ENCODE results near the gene TPSB2. TPM values are rescaled to one million over a fixed set of nuclear protein-coding genes. Genes with fewer than 3 reads are reported as not detected.

The TPSB2 gene
- total and polyA plus RNA-seq, 9 of the 15 experiments (the other 6 are each of a cell fraction or from before 2014, with no cell fraction given), result 0.18 TPM; not detected in 8

- TF ChIP-seq REST (IDR thresholded peaks at IDR 0.05; ENCODE audit: borderline replicate concordance) (peak; percentile 99), REST (CRISPR knock-in tag; IDR thresholded peaks at IDR 0.05; ENCODE audit: low read depth) (peak; percentile 98), RNF219 (CRISPR knock-in tag; IDR thresholded peaks at IDR 0.05) (no peak), MXD1 (CRISPR knock-in tag; IDR thresholded peaks at IDR 0.05; ENCODE audit: borderline replicate concordance, poor library complexity, severe bottlenecking) (no peak), LARP7 (IDR thresholded peaks at IDR 0.05) (no peak), HOXB6 (CRISPR knock-in tag; IDR thresholded peaks at IDR 0.05; ENCODE audit: borderline replicate concordance) (no peak), TAF9B (IDR thresholded peaks at IDR 0.05; ENCODE audit: partially characterized antibody) (no peak), RBM39 (optimal IDR thresholded peaks at IDR 0.05; ENCODE audit: low read depth, low read length) (no peak), ZNF780A (CRISPR knock-in tag; IDR thresholded peaks at IDR 0.05) (no peak), ZNF134 (CRISPR knock-in tag; conservative IDR thresholded peaks at IDR 0.05) (no peak), TSC22D4 (tag; IDR thresholded peaks at IDR 0.05) (no peak), MAZ (CRISPR knock-in tag; conservative IDR thresholded peaks at IDR 0.05 in 1 of 2, IDR thresholded peaks at IDR 0.05 in 1 of 2) (peak in 1 of 2 experiments; percentile 59; a peak in 1 of 4 replicates), MYC (IDR thresholded peaks at IDR 0.05; ENCODE audit: low read depth, low read length) (no peak), MYC (CRISPR knock-in tag; IDR thresholded peaks at IDR 0.05; ENCODE audit: borderline replicate concordance, low read depth) (no peak), HDAC1 (IDR thresholded peaks at IDR 0.05) (no peak), ZNF384 (IDR thresholded peaks at IDR 0.05; ENCODE audit: low read depth, low read length) (no peak), ZKSCAN8 (CRISPR knock-in tag; IDR thresholded peaks at IDR 0.05) (no peak)
Measured at GRCh38 chr16:1188432-1189189, 41.4 kb downstream of the TPSB2 start (continued).

All from K562 (cell line).